ENCODE data around the gene A3GALT2.

Gene A3GALT2

DNA sequence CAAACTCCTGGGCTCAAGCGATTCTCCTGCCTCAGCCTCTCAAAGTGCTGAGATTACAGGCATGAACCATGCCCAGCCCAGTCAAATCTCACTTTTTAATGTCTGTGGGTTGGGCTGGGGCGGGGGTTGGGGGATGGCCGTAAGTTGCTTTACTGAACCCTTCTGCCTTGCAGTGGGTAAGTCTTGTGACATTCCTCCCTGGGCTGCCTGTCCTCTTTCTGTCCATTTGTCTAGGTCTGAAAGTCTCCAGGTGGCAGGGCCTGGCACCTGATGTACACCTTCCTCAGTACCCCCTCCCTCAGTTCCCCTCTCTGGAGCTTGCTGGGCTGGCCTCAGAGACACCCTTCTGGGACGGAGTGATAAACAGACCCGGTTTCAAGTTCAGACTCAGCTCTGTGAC is 51.3 kb downstream of the A3GALT2 start:
- FAIRE-seq, result no peak

DNA sequence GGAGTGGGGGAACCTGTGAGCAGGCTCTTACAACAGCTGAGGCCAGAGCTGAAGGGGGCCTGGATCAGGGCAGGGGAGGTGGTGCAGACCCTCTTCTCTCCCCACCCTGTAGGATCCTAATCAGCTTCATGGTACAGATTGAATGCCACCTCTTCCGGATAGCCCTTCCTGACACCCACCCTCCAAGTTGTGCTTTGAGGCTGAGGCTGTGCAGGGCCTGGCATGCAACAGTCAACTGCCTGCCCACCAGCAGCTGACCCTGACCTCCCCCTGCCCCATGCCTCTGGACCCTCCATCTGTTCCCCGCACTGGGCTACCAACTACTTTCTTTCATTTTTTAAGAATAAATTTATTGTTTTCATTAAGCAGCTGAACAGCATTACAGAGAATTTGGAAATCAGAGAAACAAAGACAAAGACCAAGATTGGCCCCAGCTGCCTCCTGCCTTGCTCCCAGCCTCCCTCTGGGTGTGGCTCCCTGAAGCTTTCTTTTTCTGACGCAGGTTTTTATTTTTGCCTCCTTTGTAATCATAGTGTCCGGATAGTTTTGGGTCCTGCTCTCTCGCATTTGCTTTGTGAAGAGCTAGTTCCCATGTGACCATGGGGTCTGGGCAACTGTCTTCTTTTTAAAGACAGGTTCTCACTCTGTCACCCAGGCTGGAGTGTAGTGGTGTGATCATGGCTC is 51.8 kb downstream of the A3GALT2 start:
- no peak for FAIRE-seq

DNA sequence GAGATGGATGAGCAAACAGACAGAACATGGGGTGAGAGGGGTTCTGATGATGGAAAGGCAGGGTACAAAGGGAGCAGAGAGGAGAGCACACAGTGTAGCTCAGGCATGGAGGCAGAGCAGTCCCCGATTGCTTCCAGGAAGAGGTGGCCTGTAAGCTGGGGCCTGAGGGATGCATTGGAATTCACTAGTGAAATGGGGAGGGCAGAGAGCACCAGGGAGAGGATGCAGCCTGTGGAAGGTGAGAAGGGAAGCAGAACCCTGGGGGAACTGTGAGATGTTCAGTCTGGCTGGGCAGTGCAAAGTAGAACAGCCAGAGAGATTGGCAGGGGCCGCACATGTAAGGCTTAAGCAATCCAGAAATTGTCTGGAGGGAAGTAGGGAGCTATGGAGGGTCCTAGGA is 52.4 kb downstream of the A3GALT2 start:
- no peak for FAIRE-seq

DNA sequence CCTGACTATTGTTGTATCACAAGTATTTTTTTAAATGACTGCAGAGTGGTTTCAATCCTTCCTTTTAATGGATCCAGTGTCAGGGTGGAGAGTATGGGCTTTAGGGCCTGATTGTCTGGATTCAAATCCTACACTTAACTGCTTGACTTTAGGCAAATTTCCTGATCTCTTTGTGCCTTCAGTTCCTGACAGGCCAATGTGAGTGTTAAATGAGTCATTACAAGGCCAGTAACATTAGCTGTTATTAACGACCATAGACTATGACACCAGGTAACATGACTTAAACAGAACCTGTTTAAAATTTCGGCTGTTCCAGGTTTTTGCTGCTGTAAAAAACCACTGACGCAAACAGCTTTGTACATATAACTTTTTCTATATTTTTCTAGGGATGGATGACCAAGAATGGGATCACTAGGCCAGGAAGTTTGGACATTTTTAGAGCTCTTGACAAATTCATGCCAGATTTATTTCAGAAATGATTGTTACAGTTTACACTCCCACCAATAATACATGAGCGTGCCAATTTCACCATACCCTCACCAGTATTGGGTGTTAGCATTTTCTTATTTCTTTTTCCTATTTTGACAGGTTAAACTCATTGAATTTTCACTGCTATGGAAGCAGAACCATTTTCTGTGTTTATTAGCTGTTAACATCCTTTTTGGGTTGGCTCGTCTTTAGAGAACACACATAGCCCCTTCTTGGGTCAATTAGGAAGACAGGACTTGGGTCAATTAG is 53.3 kb downstream of the A3GALT2 start:
- peak; percentile 51 for FAIRE-seq

DNA sequence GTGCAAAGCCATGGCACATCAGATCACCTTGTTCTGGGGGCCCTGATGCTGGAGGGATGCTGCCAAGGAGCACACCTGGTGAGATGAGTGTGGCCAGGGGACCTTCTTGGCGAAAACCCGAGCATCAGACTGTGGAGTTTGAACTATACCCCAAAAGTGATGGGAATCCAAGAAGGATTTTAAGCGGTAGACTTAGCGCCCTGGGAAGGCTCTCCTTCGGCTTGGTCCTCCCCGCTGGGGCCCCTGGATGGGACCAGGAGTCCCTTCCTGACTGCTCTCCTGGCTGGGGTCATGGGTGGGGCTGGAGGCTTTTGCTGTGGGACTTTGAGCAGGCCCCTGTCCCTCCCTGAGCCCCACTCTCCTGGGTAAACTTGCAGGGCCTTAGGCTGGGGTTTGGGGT is 54.1 kb downstream of the A3GALT2 start:
- FAIRE-seq, result no peak

DNA sequence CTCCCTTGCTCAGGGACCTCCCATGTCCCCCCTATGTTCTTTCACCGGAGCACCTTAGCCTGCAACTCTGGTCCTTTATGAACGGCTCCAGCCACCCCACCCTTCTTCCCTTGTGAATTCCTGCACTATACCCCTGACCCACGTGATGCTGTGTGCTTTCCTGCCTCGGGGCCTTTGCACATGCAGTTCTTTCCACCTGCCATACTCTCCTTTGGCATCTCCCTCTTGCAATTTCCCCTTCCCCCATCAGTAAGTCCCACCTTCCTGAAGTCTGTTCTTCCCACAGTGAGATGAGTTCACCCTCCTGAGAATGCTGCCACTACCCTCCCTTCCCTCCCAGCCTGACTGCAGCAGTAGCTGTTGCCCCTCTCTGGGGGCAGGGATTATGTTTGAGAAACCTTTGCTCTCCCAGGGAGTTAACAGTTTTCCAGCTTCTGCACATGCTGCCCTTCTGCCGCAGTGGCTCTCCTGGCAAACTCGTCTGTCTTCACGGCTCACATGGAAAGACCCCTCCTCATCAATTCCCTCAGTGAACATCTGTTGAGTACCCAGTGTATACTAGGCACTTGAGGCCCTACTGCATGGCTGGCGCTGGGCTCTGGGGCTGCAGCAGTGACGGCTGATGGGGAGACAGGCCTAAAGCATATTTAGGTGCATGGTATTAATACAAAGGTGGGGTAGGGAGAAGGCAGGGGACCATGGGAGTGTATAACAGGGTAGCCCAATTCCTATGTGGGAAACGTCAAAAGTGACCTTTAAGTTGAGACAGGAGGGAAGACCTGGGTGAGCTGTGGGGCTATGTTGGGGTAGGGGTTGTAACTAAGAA is 54.9 kb downstream of the A3GALT2 start:
- no peak for FAIRE-seq

DNA sequence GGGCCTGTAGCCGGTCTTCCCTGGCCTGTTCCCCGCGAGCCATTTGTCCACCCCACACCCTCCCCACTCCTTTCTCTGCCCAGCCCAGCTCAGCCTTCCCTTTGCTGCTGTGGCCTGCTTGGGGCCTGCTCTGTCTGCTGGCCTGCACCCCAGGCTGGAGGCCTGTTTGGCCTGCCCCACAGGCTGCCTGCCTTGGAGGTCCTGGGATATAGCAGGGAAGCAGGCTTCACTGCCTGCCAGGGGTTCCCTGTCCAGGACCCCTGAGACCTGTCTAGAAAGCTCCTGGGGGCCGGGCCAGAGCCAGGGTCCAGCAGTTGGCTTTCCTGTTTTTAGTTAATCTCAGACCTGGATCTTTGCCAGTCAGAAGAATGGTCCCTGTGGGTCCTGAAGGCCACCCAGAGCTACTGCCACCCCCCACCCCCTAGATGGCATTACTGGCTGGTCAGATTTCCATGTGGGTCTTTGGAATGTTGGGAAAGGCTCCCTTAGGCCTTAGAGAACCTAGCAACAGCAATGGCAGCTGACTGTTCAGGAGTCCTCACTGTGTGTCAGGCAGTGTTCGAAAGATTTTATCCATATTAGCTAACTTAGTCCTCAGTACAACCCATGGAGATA is 56.9 kb downstream of the A3GALT2 start:
- FAIRE-seq, result no peak

DNA sequence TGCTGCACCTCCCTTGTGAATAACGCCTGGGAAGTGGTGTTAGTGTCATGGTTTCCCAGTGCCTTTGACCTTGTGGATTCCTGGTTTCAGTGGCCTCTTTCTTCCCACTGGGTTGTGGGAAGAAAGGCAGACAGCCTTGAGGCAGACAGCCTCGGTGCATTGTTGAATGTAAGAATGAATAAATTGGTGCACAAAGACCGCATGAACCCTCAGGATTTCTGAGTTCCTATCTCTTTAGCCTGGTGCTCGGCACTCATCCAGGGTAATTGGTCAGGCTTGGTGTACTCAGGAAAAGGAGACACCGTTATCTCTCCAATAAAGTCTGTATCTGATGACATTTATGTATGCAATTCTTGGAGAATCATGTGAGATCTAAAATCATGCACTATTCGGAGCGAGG is 59.6 kb downstream of the A3GALT2 start:
- no peak for FAIRE-seq

DNA sequence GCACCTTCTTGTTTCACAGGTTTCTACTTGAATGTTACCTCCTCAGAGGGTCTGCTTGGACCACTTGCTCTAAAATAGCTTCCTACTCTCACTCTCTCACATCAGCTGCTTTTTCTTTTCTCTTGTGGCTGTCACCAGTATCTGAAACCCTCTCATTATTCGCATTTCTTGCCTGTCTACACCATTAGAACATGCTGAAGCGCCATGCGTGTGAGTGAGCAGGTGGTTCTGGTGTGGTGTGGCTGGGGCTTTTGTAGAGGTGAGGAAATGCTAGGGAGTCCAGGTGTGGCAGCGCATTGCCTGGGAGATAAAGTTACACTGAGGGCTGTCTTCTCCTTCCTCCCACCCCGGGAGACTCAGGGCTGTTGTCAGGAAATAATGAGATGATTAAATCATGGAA is 60.5 kb downstream of the A3GALT2 start:
- FAIRE-seq, result no peak

DNA sequence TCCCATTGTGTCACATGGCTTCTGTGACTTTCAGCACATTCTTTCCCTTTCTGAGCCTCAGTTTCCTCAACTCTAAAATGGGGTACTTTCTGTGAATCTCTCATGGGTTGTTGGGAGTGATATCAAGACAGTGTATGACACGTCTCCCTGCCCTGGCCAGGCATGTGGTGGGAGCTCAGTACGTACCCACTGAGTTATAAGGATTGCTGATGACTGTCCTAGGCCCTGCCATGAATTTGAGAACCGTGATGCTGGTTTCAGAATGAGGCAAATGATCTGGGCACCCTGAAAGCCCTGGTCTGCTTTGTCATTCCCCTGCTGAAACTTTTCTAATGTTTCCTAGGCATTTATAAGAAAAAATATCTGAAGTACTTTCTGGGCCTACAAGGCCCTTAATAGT is 61.0 kb downstream of the A3GALT2 start:
- FAIRE-seq, result no peak

DNA sequence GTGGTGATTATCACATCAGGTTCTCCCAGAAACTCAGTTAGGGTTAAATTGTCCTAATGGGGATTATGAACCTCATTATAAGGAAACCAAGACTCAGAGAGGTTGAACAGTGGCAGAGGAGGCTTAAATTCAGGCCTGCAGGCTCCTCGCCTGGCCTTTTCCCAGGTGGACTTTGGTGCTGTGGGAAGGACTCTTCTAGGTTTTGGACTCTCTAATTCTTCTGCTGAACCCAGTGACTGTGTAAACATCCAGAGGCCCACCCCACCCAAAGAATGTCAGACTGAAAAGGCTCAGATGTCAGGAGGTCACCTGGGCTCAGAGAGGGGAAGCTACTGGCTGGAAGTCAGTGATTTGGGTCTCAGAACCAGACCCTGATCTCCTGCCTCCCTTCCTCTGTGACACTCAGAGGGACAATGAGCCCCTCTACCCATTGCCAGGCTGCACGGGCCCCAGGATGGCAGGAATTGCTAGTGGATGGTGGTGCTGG is 62.1 kb downstream of the A3GALT2 start:
- no peak for FAIRE-seq

DNA sequence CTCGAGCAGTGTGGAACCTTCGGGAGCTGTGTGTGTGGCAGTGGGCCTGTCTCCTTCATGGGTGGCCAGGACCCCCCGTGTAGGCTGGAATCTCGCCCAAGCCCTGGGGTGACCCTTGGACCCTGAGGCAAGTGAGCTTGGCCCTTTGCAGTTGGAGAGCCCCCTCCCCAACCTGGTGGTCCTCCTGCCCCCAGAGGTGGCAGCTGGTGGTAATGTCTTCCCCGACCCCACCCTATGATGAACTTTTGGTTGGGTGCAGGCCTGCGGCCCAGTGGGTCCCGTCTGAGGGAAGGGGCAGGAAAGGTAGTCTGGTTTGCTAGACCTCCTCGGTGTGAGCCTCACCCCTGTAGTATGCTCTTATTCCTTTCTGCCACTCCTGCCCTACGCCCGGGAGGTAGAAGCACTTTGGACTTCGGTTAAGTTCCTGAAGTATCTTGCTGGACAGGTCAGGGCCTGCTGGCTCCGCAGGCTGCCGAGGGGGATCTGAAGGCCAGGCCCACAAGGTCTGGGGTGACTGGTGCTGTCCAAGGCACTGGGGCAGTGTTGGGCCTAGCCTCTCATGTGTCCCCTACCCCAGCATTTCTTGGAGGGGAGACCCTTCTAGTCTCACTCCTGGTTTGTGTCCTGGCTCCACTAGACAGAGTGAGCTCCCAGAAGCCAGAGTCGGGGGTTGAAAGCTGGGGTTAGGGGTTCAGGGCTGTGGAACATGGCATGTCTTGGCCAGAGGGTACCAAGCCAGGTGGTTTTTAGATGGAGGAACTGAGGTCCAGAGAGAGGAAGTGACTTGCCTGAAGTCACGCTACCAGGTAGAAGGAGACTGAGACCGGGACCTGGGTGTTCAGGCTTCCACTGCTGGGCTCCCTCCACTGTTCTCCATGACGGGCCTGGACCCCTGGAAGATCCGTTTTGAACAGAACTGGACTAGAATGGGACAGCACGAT is 62.9 kb downstream of the A3GALT2 start:
- FAIRE-seq, result no peak

DNA sequence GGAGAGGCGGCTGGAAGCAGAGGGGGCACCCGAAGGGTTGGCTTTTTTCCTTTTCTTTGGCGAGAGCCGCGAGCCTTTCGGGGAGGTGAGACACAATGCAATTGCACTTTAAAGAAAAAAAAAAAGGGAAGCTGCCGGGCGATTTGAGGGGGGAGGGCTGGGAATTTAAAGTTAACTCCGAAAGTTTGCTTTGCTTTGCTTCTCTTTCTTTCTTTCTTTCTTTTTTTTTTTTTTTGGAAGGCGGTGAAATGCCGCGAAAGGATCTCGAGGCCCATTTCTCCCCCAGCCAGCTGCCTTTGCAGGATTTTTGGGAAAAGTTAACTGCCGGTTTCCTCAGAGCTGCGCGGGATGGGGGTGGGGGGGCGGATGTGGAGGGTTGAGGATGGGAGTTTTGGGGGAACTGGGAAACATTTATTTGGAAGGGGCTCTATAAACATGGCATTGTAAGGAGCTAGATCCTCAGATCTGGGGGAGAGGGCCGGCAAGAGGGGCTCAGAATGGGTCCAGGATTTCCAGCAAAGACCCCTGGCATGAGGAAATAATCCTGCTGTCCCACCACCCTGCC is 63.6 kb downstream of the A3GALT2 start:
- no peak for FAIRE-seq

Data from islet of Langerhans (tissue), 1 donor.